GM23248 (cell line): ENCODE data around the gene COA6. TPM values are rescaled to one million over a fixed set of nuclear protein-coding genes. Genes with fewer than 3 reads are reported as not detected.
"Not testable (repeated sequence)": the region's sequence is repeated elsewhere in the genome, so short reads cannot be mapped to it uniquely, and the experiment has no call there.

Experiments
- DNase-seq: peaks from one replicate; pipeline ENCODE4 v3.0.0-alpha.2; 2015
- H2AFZ ChIP-seq: fragments of 200-600 bp; sonication (generic); 2 replicates; pipeline ENCODE4 v1.6.1; 2016; ENCODE audit warnings: antibody characterized with exemption
- H3F3A ChIP-seq: fragments of 200-600 bp; sonication (generic); 2 replicates; pipeline ENCODE4 v1.6.1; 2016; ENCODE audit warnings: mild to moderate bottlenecking, antibody characterized with exemption, mixed run types; ENCODE audit not compliant: insufficient read depth
- H3K27ac ChIP-seq: fragments of 200-600 bp; sonication (generic); 2 replicates; pipeline ENCODE4 v1.5.1; 2016; ENCODE audit warnings: mild to moderate bottlenecking
- H3K27me3 ChIP-seq: fragments of 200-600 bp; sonication (generic); replicated peaks from 2 replicates; pipeline ENCODE4 v1.6.1; 2016; ENCODE audit warnings: mild to moderate bottlenecking; ENCODE audit not compliant: insufficient read depth
- H3K36me3 ChIP-seq: fragments of 200-600 bp; sonication (generic); 2 replicates; pipeline ENCODE4 v1.6.1; 2016; ENCODE audit warnings: low read depth, mild to moderate bottlenecking
- H3K4me1 ChIP-seq: fragments of 200-600 bp; sonication (generic); 2 replicates; pipeline ENCODE4 v1.6.1; 2016; ENCODE audit warnings: mild to moderate bottlenecking; ENCODE audit not compliant: insufficient read depth
- H3K4me2 ChIP-seq: fragments of 200-600 bp; sonication (generic); one replicate; pipeline ENCODE4 v1.6.1; 2016; ENCODE audit warnings: mild to moderate bottlenecking; ENCODE audit not compliant: unreplicated experiment
- H3K4me3 ChIP-seq: fragments of 200-600 bp; sonication (generic); 2 replicates; pipeline ENCODE4 v1.5.1; 2016; ENCODE audit warnings: mild to moderate bottlenecking
- H3K79me2 ChIP-seq: fragments of 200-600 bp; sonication (generic); 2 replicates; pipeline ENCODE4 v1.6.1; 2016; ENCODE audit warnings: mild to moderate bottlenecking; ENCODE audit not compliant: insufficient read depth
- H3K9ac ChIP-seq: fragments of 200-600 bp; sonication (generic); 2 replicates; pipeline ENCODE4 v1.6.1; 2016; ENCODE audit warnings: mild to moderate bottlenecking
- H3K9me2 ChIP-seq: fragments of 200-600 bp; sonication (generic); 2 replicates; pipeline ENCODE4 v1.6.1; 2016; ENCODE audit warnings: mixed run types, mild to moderate bottlenecking, moderate library complexity; ENCODE audit not compliant: insufficient read depth
- H3K9me3 ChIP-seq: fragments of 200-600 bp; sonication (generic); one replicate; pipeline ENCODE4 v1.6.1; 2017; ENCODE audit warnings: low read depth
- H4K20me1 ChIP-seq: fragments of 200-600 bp; sonication (generic); 2 replicates; pipeline ENCODE4 v1.6.0; 2016; ENCODE audit not compliant: insufficient read depth
- EZH2 ChIP-seq: fragments of 200-600 bp; sonication (generic); IDR thresholded peaks from 2 replicates; pipeline ENCODE4 v1.6.1; 2018; ENCODE audit warnings: antibody characterized with exemption, mild to moderate bottlenecking; ENCODE audit not compliant: insufficient read depth, poor library complexity, severe bottlenecking
- EZH2phosphoT487 ChIP-seq: fragments of 200-600 bp; sonication (generic); IDR thresholded peaks from 2 replicates; pipeline ENCODE4 v1.6.1; 2018; ENCODE audit warnings: antibody characterized with exemption, moderate library complexity, mild to moderate bottlenecking, low read depth; ENCODE audit not compliant: insufficient read depth
- WGBS, 2 experiments: methylation state at CpG; one replicate each; pipeline ENCODE4 v1.1.6; 2015 to 2017; ENCODE audit warnings: low lambda C conversion rate in 2 of 2, low coverage in 1 of 2; ENCODE audit errors: missing lambda C conversion rate in 2 of 2; 5-methylcytosine and 5-hydroxymethylcytosine counted together
- in situ Hi-C: fragments of 300-500 bp; cut with MboI; formaldehyde crosslinking; loops from 2 replicates; pipeline ENCODE4 v1.15.0; 2020
- polyA plus RNA-seq: library from polyadenylated mRNA; unstranded; fragments of >200 nt; fragmentation: Nextera tagmentation; extraction: Ambion mirVana; gene quantifications from 2 replicates; pipeline ENCODE4 v1.2.1, GENCODE V29; 2016
- total RNA-seq: library from RNA; depleted of rRNA; stranded (reverse); fragments of >200 nt; shearing (Covaris generic); gene quantifications from 2 replicates; pipeline ENCODE4 v1.2.3, GENCODE V29; 2014

Gene COA6
- total and polyA plus RNA-seq, 2 experiments from 2014 or later, result 28.3 to 52.2 TPM

DNA sequence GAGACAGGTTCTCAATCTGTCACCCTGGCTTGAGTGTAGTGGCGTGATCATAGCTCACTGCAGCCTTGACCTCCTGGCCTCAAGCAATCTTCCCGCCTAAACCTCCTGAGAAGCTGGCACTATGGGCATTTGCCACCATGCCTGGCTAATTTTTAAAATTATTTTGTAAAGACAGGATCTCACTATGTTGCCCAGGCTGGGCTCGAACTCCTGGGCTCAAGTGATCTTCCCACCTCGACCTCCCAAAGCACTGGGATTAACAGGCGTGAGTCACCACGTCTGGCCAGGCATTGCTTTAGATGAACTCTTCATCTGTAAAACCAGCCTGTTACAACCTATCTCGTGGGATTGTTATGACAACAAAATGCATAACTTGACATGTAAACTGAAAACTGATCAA is 2.4 kb downstream of the COA6 start:
- no peaks in the 10 kb centered on the region for H3K9me3 ChIP-seq
- H3F3A ChIP-seq, result 0 out of 2 replicates have a peak, but pooled peaks cover 9% of the 10 kb centered on the region
- WGBS, 2 experiments, result 93 to 98% methylated on average over 7 of the region's 7 CpGs
- peaks cover 18% of the 10 kb centered on the region; the same call in 1 of the 2 replicates for H3K36me3 ChIP-seq
- H3K27ac ChIP-seq, result no peak overlapping the region
- H4K20me1 ChIP-seq, result no peaks in the 10 kb centered on the region
- in situ Hi-C loops, result no loop called here
- no peak overlapping the region for H2AFZ ChIP-seq
- H3K4me3 ChIP-seq, result no peak overlapping the region
- H3K27me3 ChIP-seq, result no peaks in the 10 kb centered on the region
- peaks cover 8% of the 10 kb centered on the region for H3K4me1 ChIP-seq
- no peak overlapping the region for H3K9ac ChIP-seq
- no peak for DNase-seq
- H3K79me2 ChIP-seq, result peaks cover 46% of the 10 kb centered on the region
- H3K4me2 ChIP-seq, result no peak overlapping the region
- no peaks in the 10 kb centered on the region for H3K9me2 ChIP-seq
- TF ChIP-seq EZH2phosphoT487 (no peak), EZH2 (no peak)

DNA sequence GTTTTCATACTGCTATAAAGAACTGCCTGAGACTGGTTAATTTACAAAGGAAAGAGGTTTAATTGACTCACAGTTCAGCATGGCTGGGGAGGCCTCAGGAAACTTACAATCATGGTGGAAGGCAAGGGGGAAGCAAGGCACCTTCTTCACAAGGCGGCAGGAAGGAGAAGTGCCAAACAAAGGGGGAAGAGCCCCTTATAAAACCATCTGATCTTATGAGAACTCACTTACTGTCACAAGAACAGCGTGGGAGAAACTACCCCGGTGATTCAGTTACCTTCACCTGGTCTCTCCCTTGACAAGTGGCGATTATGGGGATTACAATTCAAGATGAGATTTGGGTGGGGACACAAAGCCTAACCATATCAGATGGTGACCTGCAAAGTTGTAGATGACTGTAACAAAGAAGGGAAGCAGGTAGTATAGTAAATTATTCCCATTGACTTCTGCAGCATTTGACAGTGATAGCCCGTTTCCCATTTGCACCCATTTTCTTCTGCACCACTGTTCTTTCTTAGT is 6.4 kb downstream of the COA6 start:
- H3K4me3 ChIP-seq, H2AFZ ChIP-seq, H3K4me1 ChIP-seq, H3K4me2 ChIP-seq, in situ Hi-C loops, H3K27ac ChIP-seq, H3K9me3 ChIP-seq, DNase-seq, H4K20me1 ChIP-seq, H3K9ac ChIP-seq, H3K27me3 ChIP-seq, H3F3A ChIP-seq, H3K9me2 ChIP-seq: not testable (repeated sequence)
- WGBS, 2 experiments, result 78 to 86% methylated on average over 5 of the region's 5 CpGs
- peaks cover 23% of the 10 kb centered on the region; the same call in 1 of the 2 replicates for H3K36me3 ChIP-seq
- peaks cover 29% of the 10 kb centered on the region for H3K79me2 ChIP-seq

GRCh38 chr1:234381699-234382555 is 8.7 kb downstream of the COA6 start:
- 88% methylated on average over 10 of the region's 10 CpGs for WGBS, 2 experiments
- Histone ChIP-seq H3K9me3 (no peaks in the 10 kb centered on the region), H3K4me2 (no peak overlapping the region), H3K27me3 (no peaks in the 10 kb centered on the region), H3K9me2 (no peaks in the 10 kb centered on the region), H3K27ac (no peak overlapping the region), H3K4me1 (no peaks in the 10 kb centered on the region), H4K20me1 (no peaks in the 10 kb centered on the region), H3K79me2 (peaks cover 8% of the 10 kb centered on the region), H3F3A (no peaks in the 10 kb centered on the region), H2AFZ (no peak overlapping the region), H3K36me3 (peaks cover 23% of the 10 kb centered on the region; the same call in 1 of the 2 replicates), H3K4me3 (no peak overlapping the region), H3K9ac (no peak overlapping the region)
- TF ChIP-seq EZH2 (no peak), EZH2phosphoT487 (no peak)
- no peak for DNase-seq
- in situ Hi-C loops, result no loop called here

GRCh38 chr1:234386122-234386521 is 12.9 kb downstream of the COA6 start:
- peaks cover 5% of the 10 kb centered on the region; the same call in 1 of the 2 replicates for H3K36me3 ChIP-seq
- no peaks in the 10 kb centered on the region for H3K4me1 ChIP-seq

More at GRCh38 chr1:234386122-234386521, 12.9 kb downstream of the COA6 start:
- Histone ChIP-seq H3F3A (0 out of 2 replicates have a peak, but pooled peaks cover 4% of the 10 kb centered on the region), H3K4me3 (no peak overlapping the region), H3K27ac (no peak overlapping the region), H4K20me1 (no peaks in the 10 kb centered on the region; the same call in 1 of the 2 replicates), H3K27me3 (no peaks in the 10 kb centered on the region), H3K79me2 (no peaks in the 10 kb centered on the region), H2AFZ (no peak overlapping the region), H3K4me2 (no peak overlapping the region), H3K9ac (no peak overlapping the region), H3K9me2 (no peaks in the 10 kb centered on the region), H3K9me3 (no peaks in the 10 kb centered on the region)
- in situ Hi-C loops, result no loop called here
- no peak for DNase-seq
- 90 to 93% methylated on average over 6 of the region's 6 CpGs for WGBS, 2 experiments
- TF ChIP-seq EZH2phosphoT487, result no peak
- no peak for TF ChIP-seq EZH2
